ENCODE measurements around the gene ALDH9A1.

GRCh38 chr1:165633614-165634013 lies 64.7 kb downstream of the ALDH9A1 start:
- TF ChIP-seq CTCF (IDR thresholded peaks at IDR 0.05 in 4 of 5, conservative IDR thresholded peaks at IDR 0.05 in 1 of 5) (no peak), POLR2A (IDR thresholded peaks at IDR 0.05) (no peak)
